A549 (cell line): Measurements from ENCODE around the gene MRM3. TPM values are rescaled to one million over a fixed set of nuclear protein-coding genes. Genes with fewer than 3 reads are reported as not detected.
A peak's percentile ranks its signal among the peaks of the same experiment; 100 is the strongest.
"Not testable (repeated sequence)": the region's sequence is repeated elsewhere in the genome, so short reads cannot be mapped to it uniquely, and the experiment has no call there.

Experiments
- ATAC-seq, 2 experiments: fragments of 200-7000 bp in 1 of 2; fragments of >200 bp in 1 of 2; cut with Nextera tagmentation in 1 of 2; cut with Tn5 transposase in 1 of 2; 3 replicates each; pipeline versions ENCODE4 v1.8.0 to v1.9.1; 2018 to 2020; ENCODE audit warnings: mild to moderate bottlenecking in 1 of 2, moderate library complexity in 1 of 2
- CTCF ChIA-PET: fragments of 300-600 bp; sonication (Branson Sonifier 250); formaldehyde crosslinking; extraction: SDS; loops from one replicate; lab custom pipeline; 2021; ENCODE audit warnings: antibody characterized with exemption, inconsistent platforms; lab: Yijun Ruan, JAX
- POLR2A ChIA-PET: fragments of 350-600 bp; formaldehyde crosslinking; extraction: SDS; loops from one replicate; lab custom pipeline; 2021; ENCODE audit warnings: antibody characterized with exemption, inconsistent platforms; lab: Yijun Ruan, JAX
- DNase-seq, 2 experiments: peaks; one replicate each; pipeline versions ENCODE4 v3.0.0 to v3.0.0-alpha.2; 2011 to 2016; ENCODE audit warnings: low read depth in 1 of 2, low spot score in 1 of 2
- FAIRE-seq: peaks from 2 replicates; lab custom pipeline; 2011; peaks lifted over from hg19 to GRCh38; lab: Jason Lieb, UNC
- H3K27ac ChIP-seq, 2 experiments: fragments of >200 bp; sonication (Bioruptor Twin); formaldehyde crosslinking; 3 replicates each; pipeline ENCODE4 v1.5.1; 2016 to 2017
- H3K4me1 ChIP-seq: fragments of >200 bp; sonication (Bioruptor Twin); formaldehyde crosslinking; 3 replicates; pipeline ENCODE4 v1.6.1; 2016
- H3K4me2 ChIP-seq: fragments of >200 bp; sonication (Bioruptor Twin); formaldehyde crosslinking; 3 replicates; pipeline ENCODE4 v1.6.1; 2016
- H3K4me3 ChIP-seq: fragments of >200 bp; sonication (Bioruptor Twin); formaldehyde crosslinking; 3 replicates; pipeline ENCODE4 v1.5.1; 2016
- H3K9me3 ChIP-seq: fragments of >200 bp; sonication (Bioruptor Twin); formaldehyde crosslinking; 3 replicates; pipeline ENCODE4 v1.6.1; 2016
- CBX2 ChIP-seq: fragments of 200-600 bp; sonication (generic); IDR thresholded peaks from 2 replicates; pipeline ENCODE4 v1.6.1; 2016; ENCODE audit warnings: low read depth, mild to moderate bottlenecking, borderline replicate concordance
- CEBPB ChIP-seq, 2 experiments: fragments of >200 bp in 1 of 2; sonication (Bioruptor Twin) in 1 of 2; formaldehyde crosslinking in 1 of 2; IDR thresholded peaks; 2 replicates each; pipeline ENCODE4 v1.6.1; 2012 to 2016
- E2F6 ChIP-seq: IDR thresholded peaks from 2 replicates; pipeline ENCODE4 v1.6.1; 2012; ENCODE audit warnings: low read depth, borderline replicate concordance
- EHF ChIP-seq: fragments of 250-450 bp; sonication (Bioruptor Pico); IDR thresholded peaks from 2 replicates; pipeline ENCODE4 v1.5.0; 2020; ENCODE audit warnings: mild to moderate bottlenecking
- HDAC2 ChIP-seq: fragments of 200-600 bp; sonication (generic); IDR thresholded peaks from 2 replicates; pipeline ENCODE4 v1.6.1; 2016
- HES2 ChIP-seq: fragments of >200 bp; sonication (Bioruptor Twin); formaldehyde crosslinking; IDR thresholded peaks from 2 replicates; pipeline ENCODE4 v1.6.1; 2016
- HOXA7 ChIP-seq: fragments of 250-450 bp; sonication (Bioruptor Pico); IDR thresholded peaks from 2 replicates; pipeline ENCODE4 v1.5.0; 2020; ENCODE audit warnings: mild to moderate bottlenecking, moderate library complexity
- HOXB13 ChIP-seq: fragments of 250-450 bp; sonication (Bioruptor Pico); IDR thresholded peaks from 2 replicates; pipeline ENCODE4 v1.5.0; 2020; ENCODE audit warnings: low read depth, mild to moderate bottlenecking, moderate library complexity
- JUN ChIP-seq, 2 experiments: fragments of >200 bp; sonication (Bioruptor Twin); formaldehyde crosslinking; IDR thresholded peaks; 2 replicates in 1 of 2; 3 replicates in 1 of 2; pipeline ENCODE4 v1.6.1; 2016 to 2017
- JUNB ChIP-seq: fragments of >200 bp; sonication (Bioruptor Twin); formaldehyde crosslinking; IDR thresholded peaks from 2 replicates; pipeline ENCODE4 v1.6.1; 2016
- KDM1A ChIP-seq: fragments of 200-600 bp; sonication (generic); IDR thresholded peaks from 2 replicates; pipeline ENCODE4 v1.6.1; 2016; ENCODE audit warnings: low read depth, mild to moderate bottlenecking
- KDM5A ChIP-seq: fragments of 200-600 bp; sonication (generic); IDR thresholded peaks from 2 replicates; pipeline ENCODE4 v1.6.1; 2016; ENCODE audit warnings: antibody characterized with exemption, mild to moderate bottlenecking
- MAFK ChIP-seq: fragments of 450-650 bp; IDR thresholded peaks from 2 replicates; pipeline ENCODE4 v1.6.1; 2014; ENCODE audit not compliant: partially characterized antibody
- NPAS2 ChIP-seq: fragments of 250-450 bp; sonication (Bioruptor Pico); IDR thresholded peaks from 2 replicates; pipeline ENCODE4 v1.8.0; 2022; ENCODE audit warnings: mild to moderate bottlenecking, moderate library complexity, borderline replicate concordance
- NR3C1 ChIP-seq: fragments of >200 bp; sonication (Bioruptor Twin); formaldehyde crosslinking; IDR thresholded peaks from 3 replicates; pipeline ENCODE4 v1.6.1; 2017
- PHF8 ChIP-seq: fragments of 200-600 bp; sonication (generic); IDR thresholded peaks from 2 replicates; pipeline ENCODE4 v1.6.1; 2016; ENCODE audit warnings: low read depth, mild to moderate bottlenecking, antibody characterized with exemption, moderate library complexity, borderline replicate concordance
- RAD21 ChIP-seq, 2 experiments: fragments of >200 bp in 1 of 2; sonication (Bioruptor Twin) in 1 of 2; formaldehyde crosslinking in 1 of 2; IDR thresholded peaks in 1 of 2; conservative IDR thresholded peaks in 1 of 2; 2 replicates in 1 of 2; 3 replicates in 1 of 2; pipeline ENCODE4 v1.6.1; 2012 to 2018; ENCODE audit warnings: inconsistent platforms in 1 of 2
- RFX5 ChIP-seq: fragments of 450-650 bp; IDR thresholded peaks from 2 replicates; pipeline ENCODE4 v1.7.1; 2014; ENCODE audit warnings: antibody characterized with exemption, mild to moderate bottlenecking, moderate library complexity
- RNF2 ChIP-seq: fragments of 200-600 bp; sonication (generic); IDR thresholded peaks from 2 replicates; pipeline ENCODE4 v1.6.1; 2016; ENCODE audit warnings: low read depth, mild to moderate bottlenecking, antibody characterized with exemption, moderate library complexity, borderline replicate concordance
- SREBF2 ChIP-seq: fragments of 450-650 bp; IDR thresholded peaks from 2 replicates; pipeline ENCODE4 v1.6.1; 2014; ENCODE audit warnings: mild to moderate bottlenecking, moderate library complexity
- TFCP2L1 ChIP-seq: fragments of 250-450 bp; sonication (Bioruptor Pico); IDR thresholded peaks from 2 replicates; pipeline ENCODE4 v1.5.0; 2021; ENCODE audit warnings: mild to moderate bottlenecking
- ZC3H11A ChIP-seq: fragments of 450-650 bp; IDR thresholded peaks from 2 replicates; pipeline ENCODE4 v1.6.1; 2014; ENCODE audit warnings: antibody characterized with exemption, mild to moderate bottlenecking
- ZFP36 ChIP-seq: fragments of 450-650 bp; IDR thresholded peaks from 2 replicates; pipeline ENCODE4 v1.6.1; 2014; ENCODE audit warnings: borderline replicate concordance; ENCODE audit not compliant: partially characterized antibody
- ZNF302 ChIP-seq: fragments of 250-450 bp; sonication (Bioruptor Pico); IDR thresholded peaks from 2 replicates; pipeline ENCODE4 v1.9.0; 2021; ENCODE audit warnings: inconsistent platforms, mild to moderate bottlenecking, moderate library complexity
- WGBS: methylation state at CpG from one replicate; pipeline ENCODE4 v1.1.6; 2017; ENCODE audit errors: missing lambda C conversion rate; 5-methylcytosine and 5-hydroxymethylcytosine counted together
- polyA plus RNA-seq, 4 experiments: library from polyadenylated mRNA; depleted of rRNA in 3 of 4; stranded (reverse); fragments of >200 nt; fragmentation: RNase III in 1 of 4; extraction: RNeasy Plus Mini Kit Qiagen cat#74134 plus additional on column Dnase treatment in 1 of 4; gene quantifications; 2 replicates in 3 of 4; 3 replicates in 1 of 4; pipeline ENCODE4 v1.2.3, GENCODE V29; 2011 to 2017
- TF ChIP-seq, protein P1 (sequence below): fragments of 250-450 bp; sonication (Bioruptor Pico); IDR thresholded peaks from 2 replicates; pipeline ENCODE4 v1.5.0; 2020; ENCODE audit warnings: low read depth, mild to moderate bottlenecking, moderate library complexity
- TF ChIP-seq, protein P2 (sequence below): IDR thresholded peaks from 2 replicates; pipeline ENCODE4 v1.6.1; 2012
- TF ChIP-seq, protein P3 (sequence below): fragments of >200 bp; sonication (Bioruptor Twin); formaldehyde crosslinking; IDR thresholded peaks from 3 replicates; pipeline ENCODE4 v1.5.1; 2016

Gene MRM3
- polyA plus RNA-seq, 2 of the 4 experiments (the other 2 are of a cell fraction): 38.8 to 47.1 TPM

DNA sequence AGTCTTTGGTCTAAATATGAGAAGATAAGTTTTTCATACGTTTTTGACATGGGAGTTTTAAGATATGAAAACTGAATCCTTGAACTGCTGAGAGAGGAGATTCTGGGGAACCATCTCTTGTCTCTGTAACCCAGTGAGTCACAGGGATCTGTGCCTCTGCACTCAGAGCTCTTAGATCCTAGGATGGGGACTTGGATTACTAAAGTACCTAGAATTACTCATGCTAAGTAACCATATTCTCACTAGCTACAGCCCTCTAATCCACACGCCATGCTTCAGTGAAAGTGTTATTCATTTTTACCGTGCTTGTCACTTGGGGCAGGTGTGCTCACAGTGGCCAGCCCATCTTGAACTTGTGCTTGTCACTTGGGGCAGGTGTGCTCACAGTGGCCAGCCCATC lies 2.0 kb downstream of the MRM3 start:
- DNase-seq (no peak), FAIRE-seq (no peak), ATAC-seq (no peak)
- no peak for TF ChIP-seq RNF2
- TF ChIP-seq RFX5: no peak
- no peak for TF ChIP-seq CBX2
- TF ChIP-seq HOXB13 (CRISPR knock-in tag): no peak
- no peak for TF ChIP-seq RAD21 (conservative IDR thresholded peaks at IDR 0.05 in 1 of 2, IDR thresholded peaks at IDR 0.05 in 1 of 2)
- no peak for TF ChIP-seq ZFP36
- no peak for TF ChIP-seq E2F6
- TF ChIP-seq HDAC2: no peak
- no peak for TF ChIP-seq MAFK
- no peak for TF ChIP-seq EHF (CRISPR knock-in tag)
- no peak for TF ChIP-seq KDM1A
- TF ChIP-seq HES2: no peak
- TF ChIP-seq ZC3H11A: no peak
- TF ChIP-seq JUN (IDR thresholded peaks at IDR 0.05): no peak
- peak overlapping the region; percentile 97; the same call in 1 of the 3 replicates for H3K4me2 ChIP-seq
- WGBS: 71% methylated on average over 3 of the region's 3 CpGs
- no peak overlapping the region for H3K27ac ChIP-seq
- H3K9me3 ChIP-seq: no peaks in the 10 kb centered on the region
- ChIA-PET CTCF (interaction anchor here (1.0 to 1.7 kb wide), 3 partner anchors 14 to 197 kb away, joined by 3 to 4 read pairs (median 3); no protein-coding TSS in a partner anchor), POLR2A (no interaction called here)
- H3K4me3 ChIP-seq: no peak overlapping the region
- peaks cover 22% of the 10 kb centered on the region for H3K4me1 ChIP-seq

DNA sequence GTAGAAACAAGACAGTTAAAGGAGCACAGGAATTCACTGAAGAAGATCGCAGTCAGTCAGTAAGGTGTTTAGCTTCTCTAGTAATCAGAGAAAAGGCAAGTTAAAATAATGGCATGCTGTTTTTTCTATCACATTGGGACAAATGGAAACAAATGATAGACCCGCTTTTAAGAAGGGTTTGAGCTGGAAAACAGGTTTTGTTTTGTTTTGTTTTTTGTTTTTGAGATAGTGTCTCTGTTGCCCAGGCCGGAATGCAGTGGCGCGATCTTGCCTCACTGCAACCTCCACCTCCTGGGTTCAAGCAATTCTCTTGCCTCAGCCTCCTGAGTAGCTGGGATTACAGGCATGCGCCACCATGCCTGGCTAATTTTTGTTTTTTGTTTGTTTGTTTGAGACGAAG lies 3.7 kb downstream of the MRM3 start:
- peaks cover 18% of the 10 kb centered on the region for H3K4me1 ChIP-seq
- DNase-seq, H3K27ac ChIP-seq, POLR2A ChIA-PET, ATAC-seq, FAIRE-seq, H3K4me3 ChIP-seq, H3K4me2 ChIP-seq, H3K9me3 ChIP-seq: not testable (repeated sequence)
- CTCF ChIA-PET: interaction anchor here (0.6 to 19.5 kb wide), 11 partner anchors 9 to 374 kb away, joined by 3 to 428 read pairs (median 4); partner anchors contain the start of genes GEMIN4, NXN and TIMM22
- 92% methylated on average over 7 of the region's 7 CpGs for WGBS

DNA sequence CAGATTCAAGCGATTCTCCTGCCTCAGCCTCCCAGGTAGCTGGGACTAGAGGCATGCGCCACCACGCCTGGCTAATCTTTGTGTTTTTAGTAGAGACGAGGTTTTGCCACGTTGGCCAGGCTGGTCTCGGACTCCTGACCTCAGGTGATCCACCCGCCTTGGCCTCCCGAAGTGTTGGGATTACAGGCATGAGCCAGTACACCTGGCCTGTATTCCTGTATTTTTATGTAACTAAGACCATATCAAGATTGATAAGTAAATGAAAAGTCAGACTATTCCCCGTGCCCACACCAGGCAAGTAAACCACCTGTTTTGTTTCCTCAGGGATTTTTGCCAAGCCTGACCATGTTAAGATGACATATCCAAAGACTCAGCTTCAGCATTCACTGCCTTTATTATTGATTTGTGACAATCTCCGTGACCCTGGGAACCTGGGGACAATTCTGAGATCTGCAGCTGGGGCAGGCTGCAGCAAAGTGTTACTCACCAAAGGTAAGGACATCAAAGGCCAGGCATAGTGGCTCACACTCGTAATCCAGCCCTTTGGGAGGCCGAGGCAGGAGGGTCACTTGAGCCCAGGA lies 5.6 kb downstream of the MRM3 start:
- no peak overlapping the region for H3K27ac ChIP-seq
- 87% methylated on average over 12 of the region's 12 CpGs for WGBS
- CTCF ChIA-PET: interaction anchor here (0.6 to 19.5 kb wide), 7 partner anchors 7 to 269 kb away, joined by 3 to 428 read pairs (median 4); partner anchors contain the start of genes NXN and TIMM22
- H3K4me3 ChIP-seq: no peak overlapping the region
- POLR2A ChIA-PET: interaction anchor here (1.7 kb wide), 1 partner anchor 13 kb away, joined by 3 read pairs; no protein-coding TSS in a partner anchor
- H3K9me3 ChIP-seq: no peaks in the 10 kb centered on the region
- no peak for TF ChIP-seq NR3C1
- TF ChIP-seq JUN (IDR thresholded peaks at IDR 0.05): no peak
- TF ChIP-seq CEBPB (IDR thresholded peaks at IDR 0.05): no peak
- TF ChIP-seq TFCP2L1 (CRISPR knock-in tag): no peak
- TF ChIP-seq HDAC2: no peak
- TF ChIP-seq JUNB: no peak
- TF ChIP-seq NPAS2 (CRISPR knock-in tag): no peak
- TF ChIP-seq PHF8: no peak
- no peak for TF ChIP-seq ZNF302 (CRISPR knock-in tag)
- TF ChIP-seq, protein P1, sequence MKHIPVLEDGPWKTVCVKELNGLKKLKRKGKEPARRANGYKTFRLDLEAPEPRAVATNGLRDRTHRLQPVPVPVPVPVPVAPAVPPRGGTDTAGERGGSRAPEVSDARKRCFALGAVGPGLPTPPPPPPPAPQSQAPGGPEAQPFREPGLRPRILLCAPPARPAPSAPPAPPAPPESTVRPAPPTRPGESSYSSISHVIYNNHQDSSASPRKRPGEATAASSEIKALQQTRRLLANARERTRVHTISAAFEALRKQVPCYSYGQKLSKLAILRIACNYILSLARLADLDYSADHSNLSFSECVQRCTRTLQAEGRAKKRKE (CRISPR knock-in tag): no peak
- TF ChIP-seq, protein P2, sequence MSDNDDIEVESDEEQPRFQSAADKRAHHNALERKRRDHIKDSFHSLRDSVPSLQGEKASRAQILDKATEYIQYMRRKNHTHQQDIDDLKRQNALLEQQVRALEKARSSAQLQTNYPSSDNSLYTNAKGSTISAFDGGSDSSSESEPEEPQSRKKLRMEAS: no peak
- TF ChIP-seq KDM5A: no peak
- TF ChIP-seq HOXA7: no peak
- no peak for TF ChIP-seq SREBF2
- TF ChIP-seq, protein P3, sequence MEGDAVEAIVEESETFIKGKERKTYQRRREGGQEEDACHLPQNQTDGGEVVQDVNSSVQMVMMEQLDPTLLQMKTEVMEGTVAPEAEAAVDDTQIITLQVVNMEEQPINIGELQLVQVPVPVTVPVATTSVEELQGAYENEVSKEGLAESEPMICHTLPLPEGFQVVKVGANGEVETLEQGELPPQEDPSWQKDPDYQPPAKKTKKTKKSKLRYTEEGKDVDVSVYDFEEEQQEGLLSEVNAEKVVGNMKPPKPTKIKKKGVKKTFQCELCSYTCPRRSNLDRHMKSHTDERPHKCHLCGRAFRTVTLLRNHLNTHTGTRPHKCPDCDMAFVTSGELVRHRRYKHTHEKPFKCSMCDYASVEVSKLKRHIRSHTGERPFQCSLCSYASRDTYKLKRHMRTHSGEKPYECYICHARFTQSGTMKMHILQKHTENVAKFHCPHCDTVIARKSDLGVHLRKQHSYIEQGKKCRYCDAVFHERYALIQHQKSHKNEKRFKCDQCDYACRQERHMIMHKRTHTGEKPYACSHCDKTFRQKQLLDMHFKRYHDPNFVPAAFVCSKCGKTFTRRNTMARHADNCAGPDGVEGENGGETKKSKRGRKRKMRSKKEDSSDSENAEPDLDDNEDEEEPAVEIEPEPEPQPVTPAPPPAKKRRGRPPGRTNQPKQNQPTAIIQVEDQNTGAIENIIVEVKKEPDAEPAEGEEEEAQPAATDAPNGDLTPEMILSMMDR: no peak
- H3K4me1 ChIP-seq: peaks cover 15% of the 10 kb centered on the region
- FAIRE-seq: no peak
- ATAC-seq: no peak
- no peak for DNase-seq
- H3K4me2 ChIP-seq: no peak overlapping the region
